Measurements from ENCODE around the gene CDH3. TPM values are rescaled to one million over a fixed set of nuclear protein-coding genes. Genes with fewer than 3 reads are reported as not detected.

The CDH3 gene
- total RNA-seq, 1 donor from 2014 or later, result 14.1 TPM

- Mint-ChIP-seq H3K9me3 (ENCODE audit: unreplicated experiment) (no peaks in the 10 kb centered on the region), H3K36me3 (ENCODE audit: low read depth, unreplicated experiment) (no peaks in the 10 kb centered on the region), H3K27me3 (ENCODE audit: low read depth, unreplicated experiment) (no peaks in the 10 kb centered on the region), H3K4me3 (ENCODE audit: unreplicated experiment) (no peak overlapping the region), H3K4me1 (ENCODE audit: low read depth, unreplicated experiment) (peaks cover 7% of the 10 kb centered on the region), H3K27ac (ENCODE audit: unreplicated experiment) (no peak overlapping the region)
- DNase-seq (ENCODE audit: low read depth), result peak; percentile 49
- Histone ChIP-seq H3K9ac (ENCODE audit: low read length) (no peak overlapping the region), H2AFZ (ENCODE audit: low read depth, low read length) (no peak overlapping the region), H3K4me1 (ENCODE audit: insufficient read depth, low read length) (no peaks in the 10 kb centered on the region), H3K4me3 (ENCODE audit: insufficient read depth, low read depth, low read length) (no peak overlapping the region), H3K79me2 (ENCODE audit: insufficient read depth, low read length) (no peaks in the 10 kb centered on the region), H4K20me1 (ENCODE audit: insufficient read depth, low read length) (no peaks in the 10 kb centered on the region), H3K4me2 (ENCODE audit: low read length) (no peak overlapping the region), H3K9me3 (ENCODE audit: insufficient read depth, low read depth, low read length) (no peaks in the 10 kb centered on the region), H3K36me3 (ENCODE audit: insufficient read depth, low read length) (no peaks in the 10 kb centered on the region), H3K27ac (ENCODE audit: low read depth, low read length) (no peak overlapping the region), H3K27me3 (ENCODE audit: insufficient read depth, low read length) (no peaks in the 10 kb centered on the region)
- TF ChIP-seq CTCF (IDR thresholded peaks at IDR 0.05; ENCODE audit: insufficient read depth, low read depth, low read length) (no peak), EZH2 (IDR thresholded peaks at IDR 0.05; ENCODE audit: insufficient read depth, low read length) (no peak)
- no peak for FAIRE-seq
These were observed 39.4 kb upstream of the CDH3 start for GRCh38 chr16:68605746-68606145.

DNA sequence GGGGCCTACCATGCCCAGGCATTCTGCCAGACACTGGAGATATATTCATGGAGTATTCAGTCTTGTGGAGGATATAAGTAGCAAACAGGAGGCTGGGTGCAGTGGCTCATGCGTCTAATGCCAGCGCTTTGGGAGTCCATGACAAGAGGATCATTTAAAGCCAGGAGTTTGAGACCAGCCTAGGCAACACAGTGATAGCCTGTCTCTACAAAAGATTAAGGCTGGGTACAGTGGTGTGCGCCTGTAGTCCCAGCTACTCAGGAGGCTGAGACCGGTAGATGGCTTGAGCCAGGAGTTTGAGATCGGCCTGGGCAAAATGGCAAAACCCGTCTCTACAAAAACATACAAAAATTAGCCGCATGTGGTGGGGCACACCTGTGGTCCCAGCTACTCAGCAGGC, 37.7 kb upstream of the CDH3 start:
- no peaks in the 10 kb centered on the region for H3K4me1 ChIP-seq (ENCODE audit: insufficient read depth, low read length)
- Mint-ChIP-seq H3K36me3 (ENCODE audit: low read depth, unreplicated experiment) (no peaks in the 10 kb centered on the region), H3K9me3 (ENCODE audit: unreplicated experiment) (no peaks in the 10 kb centered on the region), H3K27me3 (ENCODE audit: low read depth, unreplicated experiment) (no peaks in the 10 kb centered on the region), H3K27ac (ENCODE audit: unreplicated experiment) (no peak overlapping the region), H3K4me1 (ENCODE audit: low read depth, unreplicated experiment) (peaks cover 7% of the 10 kb centered on the region), H3K4me3 (ENCODE audit: unreplicated experiment) (no peak overlapping the region)
- no peaks in the 10 kb centered on the region for H3K9me3 ChIP-seq (ENCODE audit: insufficient read depth, low read depth, low read length)
- H3K4me3 ChIP-seq (ENCODE audit: insufficient read depth, low read depth, low read length), result no peak overlapping the region
- no peak overlapping the region for H3K9ac ChIP-seq (ENCODE audit: low read length)
- FAIRE-seq (no peak), DNase-seq (ENCODE audit: low read depth) (no peak)
- no peak overlapping the region for H2AFZ ChIP-seq (ENCODE audit: low read depth, low read length)
- H3K27me3 ChIP-seq (ENCODE audit: insufficient read depth, low read length), result no peaks in the 10 kb centered on the region
- TF ChIP-seq EZH2 (IDR thresholded peaks at IDR 0.05; ENCODE audit: insufficient read depth, low read length), result no peak
- no peak for TF ChIP-seq CTCF (IDR thresholded peaks at IDR 0.05; ENCODE audit: insufficient read depth, low read depth, low read length)
- H3K4me2 ChIP-seq (ENCODE audit: low read length), result no peak overlapping the region
- no peaks in the 10 kb centered on the region for H3K36me3 ChIP-seq (ENCODE audit: insufficient read depth, low read length)
- H4K20me1 ChIP-seq (ENCODE audit: insufficient read depth, low read length), result no peaks in the 10 kb centered on the region
- no peak overlapping the region for H3K27ac ChIP-seq (ENCODE audit: low read depth, low read length)
- H3K79me2 ChIP-seq (ENCODE audit: insufficient read depth, low read length), result no peaks in the 10 kb centered on the region

- no peak overlapping the region for H3K9ac ChIP-seq (ENCODE audit: low read length)
- H4K20me1 ChIP-seq (ENCODE audit: insufficient read depth, low read length), result no peaks in the 10 kb centered on the region
- no peaks in the 10 kb centered on the region for H3K27me3 ChIP-seq (ENCODE audit: insufficient read depth, low read length)
- H3K9me3 Mint-ChIP-seq (ENCODE audit: unreplicated experiment), result peaks cover 5% of the 10 kb centered on the region
- H3K4me2 ChIP-seq (ENCODE audit: low read length), result no peak overlapping the region
- peaks cover 7% of the 10 kb centered on the region for H3K4me1 Mint-ChIP-seq (ENCODE audit: low read depth, unreplicated experiment)
- no peaks in the 10 kb centered on the region for H3K79me2 ChIP-seq (ENCODE audit: insufficient read depth, low read length)
- H3K4me3 Mint-ChIP-seq (ENCODE audit: unreplicated experiment), result no peak overlapping the region
- H3K4me1 ChIP-seq (ENCODE audit: insufficient read depth, low read length), result no peaks in the 10 kb centered on the region
- TF ChIP-seq EZH2 (IDR thresholded peaks at IDR 0.05; ENCODE audit: insufficient read depth, low read length) (no peak), CTCF (IDR thresholded peaks at IDR 0.05; ENCODE audit: insufficient read depth, low read depth, low read length) (no peak)
- H3K27ac Mint-ChIP-seq (ENCODE audit: unreplicated experiment), result no peak overlapping the region
- FAIRE-seq (no peak), DNase-seq (ENCODE audit: low read depth) (no peak)
- H3K36me3 Mint-ChIP-seq (ENCODE audit: low read depth, unreplicated experiment), result no peaks in the 10 kb centered on the region
- no peaks in the 10 kb centered on the region for H3K27me3 Mint-ChIP-seq (ENCODE audit: low read depth, unreplicated experiment)
- H3K36me3 ChIP-seq (ENCODE audit: insufficient read depth, low read length), result no peaks in the 10 kb centered on the region
- no peak overlapping the region for H3K27ac ChIP-seq (ENCODE audit: low read depth, low read length)
- no peak overlapping the region for H3K4me3 ChIP-seq (ENCODE audit: insufficient read depth, low read depth, low read length)
- H3K9me3 ChIP-seq (ENCODE audit: insufficient read depth, low read depth, low read length), result no peaks in the 10 kb centered on the region
- H2AFZ ChIP-seq (ENCODE audit: low read depth, low read length), result no peak overlapping the region
These were observed 36.8 kb upstream of the CDH3 start for GRCh38 chr16:68608330-68608729.
